Measurements from ENCODE around the gene RPS29. TPM values are rescaled to one million over a fixed set of nuclear protein-coding genes. Genes with fewer than 3 reads are reported as not detected.
"Not testable (repeated sequence)": the region's sequence is repeated elsewhere in the genome, so short reads cannot be mapped to it uniquely, and the experiment has no call there.

Gene RPS29
- total RNA-seq, result 539 and 3,318 TPM in 2 replicates

DNA sequence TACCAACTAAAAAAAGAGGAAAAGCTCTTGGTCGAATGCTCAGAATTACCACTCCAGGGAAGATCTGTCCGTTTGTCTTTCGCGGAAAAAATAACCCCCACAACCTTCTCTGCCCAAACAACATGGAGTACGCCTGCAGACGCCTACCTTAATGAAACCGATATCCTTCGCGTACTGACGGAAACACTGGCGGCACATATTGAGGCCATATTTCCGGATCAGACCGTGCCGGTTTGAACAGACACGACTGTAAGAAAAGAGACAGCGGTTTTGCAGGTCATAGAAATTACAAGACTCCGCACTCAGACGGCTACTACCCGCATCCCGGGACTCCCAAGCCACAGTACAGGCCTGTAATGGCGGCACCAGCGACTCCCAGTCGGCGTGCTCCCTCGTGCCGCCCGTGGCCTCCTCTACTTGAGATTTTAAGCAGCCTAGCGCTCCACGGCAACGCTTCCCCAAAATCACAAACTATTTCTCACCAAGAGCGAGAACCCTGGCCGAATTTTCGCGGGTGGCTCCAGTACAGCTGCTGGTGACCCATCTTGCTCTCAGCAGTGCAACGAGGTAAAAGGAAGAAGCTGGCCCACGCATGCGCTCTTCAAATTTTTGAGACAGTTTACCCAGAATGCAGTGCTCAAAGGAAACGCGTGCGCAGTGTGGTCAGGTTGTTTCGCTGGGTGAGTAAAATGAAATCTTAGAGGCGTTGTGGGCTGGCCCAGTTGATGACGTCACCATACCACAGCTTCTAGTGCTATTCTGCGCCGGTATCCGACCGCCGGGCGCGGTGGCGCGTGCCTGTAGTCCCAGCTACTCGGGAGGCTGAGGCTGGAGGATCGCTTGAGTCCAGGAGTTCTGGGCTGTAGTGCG is at the start of gene RPS29:
RPS29 (minus strand) TSS at position 578 of the 870 bp plus-strand sequence; CDS start at position 544, 34 bp downstream.
- peak; percentile 100 for DNase-seq

- DNase-seq, result peak; percentile 83
These were observed 48.6 kb upstream of the RPS29 start, which contains the start of gene DNAAF2 for GRCh38 chr14:49634547-49635334. Gene DNAAF2 (minus strand): TSS chr14:49635244. CDS start chr14:49635149, 95 bp downstream.

DNA sequence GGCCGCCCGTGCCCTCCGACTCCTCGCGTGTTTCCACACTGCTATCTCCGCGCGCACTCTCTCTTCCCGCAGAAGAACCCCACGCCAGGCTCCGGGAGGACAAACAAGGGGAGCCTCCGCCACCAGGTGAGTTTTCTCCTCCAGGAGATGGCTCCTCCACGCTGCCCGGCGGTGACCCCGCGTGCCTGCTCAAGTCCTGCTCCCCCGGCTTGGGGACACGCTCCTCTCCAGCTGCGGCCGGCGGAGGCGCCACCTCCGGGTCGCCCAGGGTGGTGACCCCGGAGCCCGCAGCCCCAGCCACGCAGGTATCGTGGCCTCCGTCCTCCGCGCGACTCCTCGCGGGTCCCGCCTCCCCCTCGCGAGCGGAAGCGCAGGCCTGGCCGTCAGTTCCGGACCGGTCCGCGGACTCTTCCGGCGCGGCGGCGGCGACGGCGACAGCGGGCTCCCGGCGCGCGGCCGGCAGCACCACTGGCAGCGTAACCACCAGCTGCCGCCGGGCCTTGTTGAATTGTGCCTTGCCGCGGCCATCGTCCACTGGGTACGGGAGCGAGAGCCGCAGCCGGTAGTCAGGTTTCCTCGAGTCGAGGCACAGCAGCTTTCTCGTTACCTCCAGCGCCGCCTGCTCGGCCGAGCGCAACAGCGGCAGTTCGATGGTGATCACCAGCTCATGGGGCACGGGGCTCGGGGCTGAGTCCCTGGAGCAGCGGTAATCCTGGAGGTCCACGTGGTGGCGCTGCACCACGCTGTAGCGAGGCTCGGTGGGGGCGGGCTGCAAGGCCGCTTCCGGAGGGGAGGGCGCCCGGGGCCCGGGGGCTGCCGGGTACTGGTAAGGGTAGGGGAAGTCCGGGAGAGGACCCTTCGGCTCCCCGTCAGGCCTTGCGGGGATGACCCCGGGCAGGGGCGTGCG is 47.7 kb upstream of the RPS29 start:
- peak; percentile 98 for DNase-seq

- DNase-seq, result peak; percentile 29
These were observed 38.0 kb upstream of the RPS29 start for GRCh38 chr14:49623941-49624839.

- DNase-seq, result no peak
These were observed 37.2 kb upstream of the RPS29 start for GRCh38 chr14:49623387-49623786.

GRCh38 chr14:49622022-49622607 is 35.9 kb upstream of the RPS29 start:
- no peak for DNase-seq

DNA sequence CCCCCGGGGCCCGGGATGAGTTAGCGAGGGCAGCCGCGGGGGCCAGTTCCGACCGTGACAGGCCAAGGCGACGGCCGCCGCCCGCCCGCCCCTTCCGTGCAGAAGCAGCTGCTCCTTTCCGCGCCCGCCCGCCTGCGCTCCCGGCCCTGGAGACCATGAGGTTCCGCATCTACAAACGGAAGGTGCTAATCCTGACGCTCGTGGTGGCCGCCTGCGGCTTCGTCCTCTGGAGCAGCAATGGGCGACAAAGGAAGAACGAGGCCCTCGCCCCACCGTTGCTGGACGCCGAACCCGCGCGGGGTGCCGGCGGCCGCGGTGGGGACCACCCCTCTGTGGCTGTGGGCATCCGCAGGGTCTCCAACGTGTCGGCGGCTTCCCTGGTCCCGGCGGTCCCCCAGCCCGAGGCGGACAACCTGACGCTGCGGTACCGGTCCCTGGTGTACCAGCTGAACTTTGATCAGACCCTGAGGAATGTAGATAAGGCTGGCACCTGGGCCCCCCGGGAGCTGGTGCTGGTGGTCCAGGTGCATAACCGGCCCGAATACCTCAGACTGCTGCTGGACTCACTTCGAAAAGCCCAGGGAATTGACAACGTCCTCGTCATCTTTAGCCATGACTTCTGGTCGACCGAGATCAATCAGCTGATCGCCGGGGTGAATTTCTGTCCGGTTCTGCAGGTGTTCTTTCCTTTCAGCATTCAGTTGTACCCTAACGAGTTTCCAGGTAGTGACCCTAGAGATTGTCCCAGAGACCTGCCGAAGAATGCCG is 35.1 kb upstream of the RPS29 start:
- peak; percentile 80 for DNase-seq

DNA sequence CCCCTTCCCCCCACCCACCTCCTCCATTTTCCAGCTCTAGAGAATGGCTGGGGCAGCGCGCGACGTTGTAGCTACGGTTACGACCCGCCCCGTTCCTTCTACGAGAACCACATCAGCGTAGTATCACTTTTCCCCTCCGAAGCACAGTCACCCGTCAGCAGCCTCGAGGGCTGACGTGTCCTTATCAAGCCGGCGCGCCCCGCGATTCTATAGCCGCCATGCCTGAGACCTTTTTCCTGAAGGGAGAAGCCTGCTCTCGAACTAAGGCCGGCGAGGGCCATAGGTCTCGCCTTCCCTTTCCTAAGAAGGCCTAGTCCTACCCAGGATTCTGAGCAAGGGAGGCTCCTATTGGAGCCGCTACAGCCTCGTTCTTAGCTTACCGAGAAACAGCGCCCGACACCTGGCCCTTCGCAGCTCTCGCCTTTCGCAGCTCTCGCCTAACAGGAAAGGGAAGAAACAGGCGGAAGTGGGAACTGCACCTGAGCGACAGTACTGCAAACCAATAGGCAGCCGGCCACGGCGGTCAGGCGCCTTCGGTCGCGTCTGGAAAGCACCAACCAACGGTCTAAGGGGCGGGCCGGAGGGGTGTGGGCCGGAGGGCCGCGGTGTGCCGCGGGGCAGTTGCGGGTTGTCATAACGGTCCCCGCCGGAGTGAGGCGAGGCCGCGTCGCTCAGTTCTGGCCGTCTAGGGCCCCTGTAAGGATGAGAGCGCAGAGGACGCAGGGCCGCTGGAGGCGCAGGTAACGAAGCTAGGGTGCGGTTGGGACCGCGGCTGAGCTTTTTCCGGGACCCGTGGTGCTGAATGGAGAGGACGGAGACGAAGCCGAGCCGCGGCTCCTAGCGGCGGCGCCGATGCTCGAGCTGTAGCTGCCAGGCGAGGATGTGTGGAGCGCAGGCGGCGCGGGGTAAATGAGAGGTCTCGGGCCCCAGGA is 34.3 kb upstream of the RPS29 start, which contains the start of the genes MGAT2 and RPL36AL:
MGAT2 (plus strand) TSS at position 618 of the 932 bp plus-strand sequence. CDS start 470 bp downstream, outside the sequence.
RPL36AL (minus strand) TSS at position 445 of the 932 bp plus-strand sequence. CDS start 1,522 bp downstream, outside the sequence.
- DNase-seq, result peak; percentile 99

DNA sequence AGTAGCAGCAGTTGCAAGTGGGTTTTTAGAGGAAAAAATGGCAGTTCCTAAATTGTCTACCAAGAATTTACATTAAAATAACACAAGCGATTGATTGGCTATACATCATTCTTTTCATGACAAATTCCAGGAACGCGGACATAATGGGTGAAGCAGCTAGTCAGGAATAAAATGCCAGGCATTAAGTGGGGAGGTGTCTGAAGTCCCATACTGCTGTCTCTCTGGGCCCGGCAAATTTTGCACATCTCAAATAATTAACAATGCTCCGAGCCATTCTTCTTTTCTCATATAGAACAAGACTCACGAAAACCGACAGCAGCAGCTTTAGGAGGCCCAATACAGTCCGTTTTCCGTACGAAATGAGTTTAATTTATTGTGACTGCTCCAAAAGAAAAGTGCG is 33.5 kb upstream of the RPS29 start:
- peak; percentile 13 for DNase-seq

DNA sequence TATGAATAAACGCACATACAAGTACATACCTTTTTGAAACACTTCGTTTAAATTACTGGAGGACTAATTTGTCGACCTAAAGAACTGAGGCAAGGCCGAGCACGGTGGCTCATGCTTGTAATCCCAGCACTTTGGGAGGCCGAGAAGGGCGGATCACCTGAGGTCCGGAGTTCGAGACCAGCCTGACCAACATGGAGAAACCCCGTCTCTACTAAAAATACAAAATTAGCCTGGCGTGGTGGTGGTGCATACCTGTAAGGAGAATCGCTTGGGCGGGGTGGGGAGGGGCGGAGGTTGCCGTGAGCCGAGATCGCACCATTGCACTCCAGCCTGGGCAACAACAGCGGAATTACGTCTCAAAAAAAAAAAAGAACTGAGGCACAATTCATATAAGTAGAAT is 33.1 kb upstream of the RPS29 start:
- not testable (repeated sequence) for DNase-seq

DNA sequence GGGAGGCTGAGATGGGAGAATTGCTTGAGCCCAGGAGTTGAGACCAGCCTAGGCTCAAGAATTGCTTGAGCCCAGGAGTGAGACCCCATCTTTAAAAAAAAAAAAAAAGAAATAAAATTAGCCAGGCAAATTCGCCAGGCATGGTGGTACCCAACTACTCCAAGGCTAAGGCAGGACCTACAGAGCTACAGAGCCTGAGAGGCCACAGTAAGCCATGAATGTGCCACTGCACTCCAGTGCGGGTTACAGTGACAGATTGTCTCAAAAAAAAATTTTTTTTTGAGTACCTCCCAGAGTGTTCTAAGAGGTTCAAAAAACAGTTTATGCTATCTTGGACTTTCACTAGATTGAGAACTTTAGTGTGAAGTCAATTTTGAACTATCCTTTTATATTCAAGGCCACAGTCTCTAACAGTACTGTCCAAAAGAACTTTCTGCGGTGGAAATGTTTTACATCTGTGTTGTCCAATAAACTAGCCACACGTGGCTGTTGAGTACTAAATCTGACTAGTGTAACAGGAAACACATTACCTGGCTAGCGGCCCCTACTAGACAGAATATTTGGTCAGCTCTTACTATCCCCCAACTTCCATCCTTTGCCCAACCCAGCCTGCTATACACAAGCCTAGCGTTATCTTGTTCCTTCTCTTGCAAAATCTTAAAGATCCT is 31.8 kb upstream of the RPS29 start:
- no peak for DNase-seq

DNA sequence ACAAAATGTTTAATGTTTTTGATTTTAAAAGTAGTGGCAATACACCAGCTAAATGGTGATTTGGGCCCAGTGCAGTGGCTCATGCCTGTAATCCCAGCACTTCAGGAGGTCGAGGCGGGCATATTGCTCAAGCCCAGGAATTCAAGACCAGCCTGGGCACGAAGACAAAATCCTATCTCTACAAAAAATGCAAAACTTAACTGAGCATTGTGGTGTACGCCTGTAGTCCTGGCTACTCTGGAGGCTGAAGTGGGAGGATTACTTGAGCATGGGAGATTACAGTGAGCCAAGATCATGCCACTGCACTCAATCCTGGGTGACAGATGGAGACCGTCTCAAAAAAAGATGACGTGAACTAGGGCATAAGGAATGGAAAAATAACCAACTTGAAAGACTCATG is 29.6 kb upstream of the RPS29 start:
- DNase-seq, result no peak

GRCh38 chr14:49614196-49614595 is 28.0 kb upstream of the RPS29 start:
- DNase-seq, result no peak

- no peak for DNase-seq
These were observed 26.5 kb upstream of the RPS29 start for GRCh38 chr14:49612671-49613070.

DNA sequence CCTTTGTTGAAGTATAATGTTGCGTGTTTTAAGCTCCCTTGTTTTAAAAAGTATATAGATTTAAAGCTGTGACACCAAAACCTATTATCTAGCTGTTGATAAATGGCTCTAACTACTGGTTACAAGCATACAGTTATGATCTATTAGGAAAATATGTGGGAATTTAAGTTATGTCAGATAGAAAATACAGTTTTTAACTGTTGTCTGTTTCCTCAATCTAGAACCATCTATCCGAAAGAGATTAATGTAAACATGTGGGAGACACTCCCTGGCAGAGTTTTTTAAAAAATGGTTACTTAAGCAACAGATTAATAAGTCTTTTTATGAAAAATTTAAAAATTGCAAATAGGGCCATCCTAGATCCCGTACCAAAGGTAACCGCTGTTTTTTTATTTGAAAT is 26.1 kb upstream of the RPS29 start:
- no peak for DNase-seq

- no peak for DNase-seq
These were observed 21.4 kb upstream of the RPS29 start for GRCh38 chr14:49607583-49607982.

- peak; percentile 91 for DNase-seq
These were observed 12.5 kb upstream of the RPS29 start, which contains the start of gene LRR1 for GRCh38 chr14:49598485-49599300. Gene LRR1 (plus strand): TSS chr14:49598940. CDS start chr14:49599021, 81 bp downstream.

Measured in dermis blood vessel endothelial cell (primary cell).